IPS-18c (cell line): Measurements from ENCODE around the gene FUT2.

Experiments used
- H3K4me3 ChIP-seq: 2 replicates; pipeline ENCODE4 v1.7.0; 2013; ENCODE audit warnings: low read depth, mild to moderate bottlenecking, low read length, moderate library complexity; ENCODE audit not compliant: insufficient read depth
- H3K9me3 ChIP-seq: one replicate; pipeline ENCODE4 v1.6.1; 2013; ENCODE audit warnings: mild to moderate bottlenecking, low read length, moderate library complexity; ENCODE audit not compliant: control insufficient read depth, insufficient read depth

The FUT2 gene

DNA sequence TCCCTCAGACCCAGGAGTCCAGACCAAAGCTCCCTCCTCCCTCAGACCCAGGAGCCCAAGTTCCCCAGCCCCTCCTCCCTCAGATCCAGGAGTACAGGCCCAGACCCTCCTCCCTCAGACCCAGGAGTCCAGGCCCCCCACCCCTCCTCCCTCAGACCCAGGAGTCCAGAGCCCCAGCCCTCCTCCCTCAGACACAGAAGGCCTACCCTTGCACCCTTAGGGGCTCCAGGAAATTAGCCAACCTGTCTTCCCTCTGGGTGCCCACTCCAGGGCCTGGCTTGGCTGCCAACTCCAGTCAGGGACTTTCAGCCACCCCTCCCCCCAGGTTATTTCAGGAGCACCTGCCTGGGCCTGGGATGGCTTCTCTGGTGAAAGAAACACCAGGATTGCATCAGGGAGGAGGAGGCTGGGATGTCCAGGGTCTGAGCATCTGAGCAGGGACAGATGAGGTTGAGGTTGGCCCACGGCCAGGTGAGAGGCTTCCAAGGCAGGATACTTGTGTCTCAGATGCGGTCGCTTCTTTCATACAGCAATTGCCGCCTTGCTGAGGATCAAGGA lies 59.4 kb downstream of the FUT2 start, which contains the start of gene FGF21:
TSS of gene FGF21 (plus strand) at position 441 of the 558 bp plus-strand sequence. CDS start 713 bp downstream, outside the sequence.
- Histone ChIP-seq H3K9me3 (peaks cover 2% of the 10 kb centered on the region), H3K4me3 (no peak within 1 kb of the TSS)
